Calu3 (cell line): ENCODE measurements around the gene CRABP2. TPM values are rescaled to one million over a fixed set of nuclear protein-coding genes. Genes with fewer than 3 reads are reported as not detected.

Experiments
- BruUV-seq: library from RNA; stranded (reverse); fragments of 400-500 nt; replicated peaks from 2 replicates; lab custom pipeline; 2021; lab: Mats Ljungman, UMichigan
- CTCF ChIA-PET: fragments of 300-600 bp; sonication (Branson Sonifier 250); formaldehyde crosslinking; loops from one replicate; lab custom pipeline; 2022; ENCODE audit warnings: antibody characterized with exemption; lab: Charles Lee
- DNase-seq: peaks from one replicate; pipeline ENCODE4 v3.0.0; 2022
- H3K27ac Mint-ChIP-seq: one replicate; pipeline ENCODE4 v1.8.0; 2022; ENCODE audit warnings: mixed read lengths; ENCODE audit not compliant: unreplicated experiment
- H3K27me3 Mint-ChIP-seq: one replicate; pipeline ENCODE4 v1.8.0; 2022; ENCODE audit warnings: mixed read lengths; ENCODE audit not compliant: unreplicated experiment
- H3K36me3 Mint-ChIP-seq: one replicate; pipeline ENCODE4 v1.8.0; 2022; ENCODE audit warnings: mild to moderate bottlenecking, moderate library complexity, mixed read lengths; ENCODE audit not compliant: insufficient read depth, unreplicated experiment
- H3K4me1 Mint-ChIP-seq: one replicate; pipeline ENCODE4 v1.8.0; 2022; ENCODE audit warnings: mild to moderate bottlenecking, low read depth, mixed read lengths; ENCODE audit not compliant: unreplicated experiment
- H3K4me3 Mint-ChIP-seq: one replicate; pipeline ENCODE4 v1.8.0; 2022; ENCODE audit warnings: mild to moderate bottlenecking, low read depth, moderate library complexity, mixed read lengths; ENCODE audit not compliant: unreplicated experiment
- H3K9me3 Mint-ChIP-seq: one replicate; pipeline ENCODE4 v1.8.0; 2022; ENCODE audit warnings: low read depth, mixed read lengths; ENCODE audit not compliant: unreplicated experiment
- intact Hi-C: fragments of 100-400 bp; cut with micrococcal nuclease; formaldehyde crosslinking; loops from one replicate; pipeline ENCODE4 v1.10.0; 2022; ENCODE audit not compliant: unreplicated experiment
- total RNA-seq: library from RNA; stranded (reverse); gene quantifications from 2 replicates; pipeline ENCODE4 v1.2.3, GENCODE V29; 2022
- TF ChIP-seq, protein P1 (sequence below): fragments of 200-600 bp; IDR thresholded peaks from one replicate; pipeline ENCODE4 v1.8.0; 2022; ENCODE audit warnings: antibody characterized with exemption; ENCODE audit not compliant: unreplicated experiment

Gene CRABP2
- total RNA-seq, 1 experiment from 2014 or later, result 17.6 TPM

DNA sequence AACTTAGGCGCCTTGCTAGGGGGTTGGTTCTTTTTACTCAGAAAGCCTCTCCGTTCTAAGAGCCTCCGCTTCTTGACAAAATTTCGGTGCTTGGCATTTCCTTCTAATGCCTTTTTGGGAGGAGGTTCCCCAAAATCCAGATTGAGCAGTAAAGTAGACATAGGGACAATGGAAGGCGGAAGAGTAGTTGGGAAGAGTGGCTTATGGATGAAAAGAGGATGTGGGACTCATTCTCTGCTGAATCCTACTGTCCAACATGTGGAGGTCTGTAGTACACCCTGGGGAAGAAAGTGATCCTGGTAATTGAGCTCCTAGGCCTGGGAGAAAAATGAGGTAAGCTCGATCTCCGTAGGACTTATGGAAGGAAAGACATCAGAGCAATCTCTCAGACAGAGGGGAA, 22.1 kb upstream of the CRABP2 start:
- intact Hi-C loops, result loop anchor here (2.0 to 5.0 kb wide), 3 partner anchors 40 to 133 kb away; partner anchors contain the start of genes NTRK1 and PRCC

DNA sequence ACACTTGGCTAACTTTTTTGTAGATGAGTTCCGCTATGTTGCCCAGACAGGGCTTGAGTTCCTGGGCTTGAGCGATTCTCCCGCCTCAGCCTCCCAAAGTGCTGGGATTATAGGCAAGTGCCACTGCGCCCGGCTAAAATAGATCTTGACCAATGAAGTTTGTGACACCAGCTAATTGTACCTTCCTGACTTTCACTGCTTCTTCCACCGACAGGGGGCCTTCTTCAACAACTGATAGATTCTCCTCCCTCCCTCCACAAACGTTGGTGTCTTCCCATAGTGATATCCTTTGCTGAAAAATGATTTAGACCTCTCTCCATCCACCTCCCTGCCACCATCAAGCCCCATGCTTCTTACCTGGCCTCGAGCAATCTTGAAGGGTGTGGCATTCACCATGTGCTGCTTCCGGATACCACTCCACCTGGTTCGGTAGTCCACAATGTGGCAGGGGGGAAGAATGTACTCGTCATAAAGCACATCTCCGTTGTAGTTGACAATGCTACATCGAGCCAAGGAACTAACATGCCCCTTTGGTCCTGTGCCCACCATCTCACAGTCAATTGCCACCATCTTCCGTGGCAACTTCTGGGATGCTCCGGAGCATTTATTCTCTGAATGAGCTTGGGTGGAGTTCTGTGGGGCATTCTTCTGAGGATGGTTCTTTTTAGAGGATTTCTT, 21.3 kb upstream of the CRABP2 start:
- Mint-ChIP-seq H3K27me3 (no peaks in the 10 kb centered on the region), H3K4me3 (no peak overlapping the region), H3K27ac (no peak overlapping the region), H3K36me3 (peaks cover under 1% of the 10 kb centered on the region), H3K4me1 (peaks cover 28% of the 10 kb centered on the region), H3K9me3 (no peaks in the 10 kb centered on the region)
- intact Hi-C loops, result loop anchor here (1.0 to 5.0 kb wide), 6 partner anchors 33 to 164 kb away; partner anchors contain the start of genes NTRK1 and PRCC
- TF ChIP-seq, protein P1, sequence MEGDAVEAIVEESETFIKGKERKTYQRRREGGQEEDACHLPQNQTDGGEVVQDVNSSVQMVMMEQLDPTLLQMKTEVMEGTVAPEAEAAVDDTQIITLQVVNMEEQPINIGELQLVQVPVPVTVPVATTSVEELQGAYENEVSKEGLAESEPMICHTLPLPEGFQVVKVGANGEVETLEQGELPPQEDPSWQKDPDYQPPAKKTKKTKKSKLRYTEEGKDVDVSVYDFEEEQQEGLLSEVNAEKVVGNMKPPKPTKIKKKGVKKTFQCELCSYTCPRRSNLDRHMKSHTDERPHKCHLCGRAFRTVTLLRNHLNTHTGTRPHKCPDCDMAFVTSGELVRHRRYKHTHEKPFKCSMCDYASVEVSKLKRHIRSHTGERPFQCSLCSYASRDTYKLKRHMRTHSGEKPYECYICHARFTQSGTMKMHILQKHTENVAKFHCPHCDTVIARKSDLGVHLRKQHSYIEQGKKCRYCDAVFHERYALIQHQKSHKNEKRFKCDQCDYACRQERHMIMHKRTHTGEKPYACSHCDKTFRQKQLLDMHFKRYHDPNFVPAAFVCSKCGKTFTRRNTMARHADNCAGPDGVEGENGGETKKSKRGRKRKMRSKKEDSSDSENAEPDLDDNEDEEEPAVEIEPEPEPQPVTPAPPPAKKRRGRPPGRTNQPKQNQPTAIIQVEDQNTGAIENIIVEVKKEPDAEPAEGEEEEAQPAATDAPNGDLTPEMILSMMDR, result peak; percentile 62
- peak; percentile 77 for DNase-seq
- no TSS peak for BruUV-seq
- CTCF ChIA-PET, result interaction anchor here (0.6 to 5.1 kb wide), 25 partner anchors 14 to 201 kb away, joined by 3 to 199 read pairs (median 8); partner anchors contain the start of genes HAPLN2, HDGF, INSRR and MRPL24

More for the DNA sequence above, 22.1 kb upstream of the CRABP2 start:
- Mint-ChIP-seq H3K27me3 (no peaks in the 10 kb centered on the region), H3K4me1 (peaks cover 28% of the 10 kb centered on the region), H3K36me3 (no peaks in the 10 kb centered on the region), H3K27ac (no peak overlapping the region), H3K4me3 (no peak overlapping the region), H3K9me3 (no peaks in the 10 kb centered on the region)
- no peak for DNase-seq
- BruUV-seq, result no TSS peak
- TF ChIP-seq, protein P1, result no peak
- CTCF ChIA-PET, result interaction anchor here (0.6 to 5.1 kb wide), 10 partner anchors 14 to 200 kb away, joined by 3 to 199 read pairs (median 7); partner anchors contain the start of genes INSRR, MRPL24, NTRK1 and PRCC

DNA sequence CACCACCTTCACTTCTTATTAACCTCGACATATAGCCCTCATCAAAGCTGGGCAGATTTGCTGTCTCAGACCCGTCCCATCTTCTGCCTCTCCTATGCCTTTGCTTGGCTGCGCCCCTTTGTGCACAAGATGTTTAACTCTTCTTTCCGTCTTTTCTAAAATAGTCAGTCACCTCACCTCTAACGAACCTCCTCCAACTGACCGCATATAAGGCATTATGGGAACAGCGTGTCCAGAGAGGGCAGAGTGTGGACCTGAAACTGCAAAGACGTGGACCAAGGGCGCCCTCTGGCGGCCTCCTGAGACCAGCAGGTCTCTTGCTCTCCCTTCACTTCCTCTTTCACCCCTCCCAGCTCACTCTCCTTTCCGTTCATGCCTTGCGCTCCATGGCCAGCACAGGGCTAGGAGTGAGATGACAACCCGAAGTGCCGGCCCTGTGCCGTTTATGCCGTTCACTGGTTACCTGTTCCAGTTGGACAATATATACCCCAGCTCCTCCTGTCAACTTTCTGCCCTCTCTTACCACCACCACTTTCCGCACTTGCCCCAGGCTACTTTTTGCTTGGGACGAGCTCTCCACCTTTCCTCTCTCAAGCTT, 20.4 kb upstream of the CRABP2 start:
- Mint-ChIP-seq H3K36me3 (peaks cover 7% of the 10 kb centered on the region), H3K27me3 (no peaks in the 10 kb centered on the region), H3K4me3 (no peak overlapping the region), H3K9me3 (no peaks in the 10 kb centered on the region), H3K27ac (no peak overlapping the region), H3K4me1 (peaks cover 28% of the 10 kb centered on the region)
- TF ChIP-seq, protein P1, result peak; percentile 91
- BruUV-seq, result no TSS peak
- CTCF ChIA-PET, result interaction anchor here (0.6 to 5.1 kb wide), 28 partner anchors 8 to 202 kb away, joined by 3 to 199 read pairs (median 8); partner anchors contain the start of genes CRABP2, HAPLN2, HDGF and INSRR
- peak; percentile 94 for DNase-seq
- intact Hi-C loops, result loop anchor here (1.0 to 5.0 kb wide), 6 partner anchors 32 to 165 kb away; partner anchors contain the start of genes NTRK1 and PRCC

DNA sequence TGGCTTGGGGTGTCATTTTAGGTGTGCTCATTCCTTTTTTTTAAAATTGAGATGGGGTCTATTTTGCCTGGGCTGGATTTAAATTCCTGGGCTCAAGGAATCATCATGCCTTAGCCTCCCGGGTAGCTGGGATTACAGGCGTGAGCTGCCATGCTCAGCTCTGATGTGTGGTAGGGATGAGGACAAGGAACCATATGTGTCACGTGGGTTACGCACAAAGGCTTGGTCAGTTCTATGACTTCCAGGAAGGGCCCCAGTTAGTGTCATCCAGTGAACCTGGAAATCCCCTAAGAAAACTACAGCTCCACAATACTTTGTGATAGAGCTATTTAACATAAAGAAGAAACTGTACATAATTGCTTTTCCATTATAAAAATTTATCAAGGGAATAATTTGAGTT, 16.2 kb upstream of the CRABP2 start:
- Mint-ChIP-seq H3K36me3 (peaks cover 18% of the 10 kb centered on the region), H3K4me1 (peaks cover 17% of the 10 kb centered on the region), H3K9me3 (no peaks in the 10 kb centered on the region), H3K4me3 (no peak overlapping the region), H3K27me3 (no peaks in the 10 kb centered on the region), H3K27ac (no peak overlapping the region)
- no TSS peak for BruUV-seq
- CTCF ChIA-PET, result interaction anchor here (1.3 kb wide), 1 partner anchor 32 kb away, joined by 4 read pairs; no protein-coding TSS in a partner anchor
- TF ChIP-seq, protein P1, result no peak
- intact Hi-C loops, result no loop called here
- DNase-seq, result no peak
